ENCODE data around the gene SPRY4. TPM values are rescaled to one million over a fixed set of nuclear protein-coding genes. Genes with fewer than 3 reads are reported as not detected.

SPRY4 gene
- total RNA-seq, 1 donor from 2014 or later: 23.4 TPM

DNA sequence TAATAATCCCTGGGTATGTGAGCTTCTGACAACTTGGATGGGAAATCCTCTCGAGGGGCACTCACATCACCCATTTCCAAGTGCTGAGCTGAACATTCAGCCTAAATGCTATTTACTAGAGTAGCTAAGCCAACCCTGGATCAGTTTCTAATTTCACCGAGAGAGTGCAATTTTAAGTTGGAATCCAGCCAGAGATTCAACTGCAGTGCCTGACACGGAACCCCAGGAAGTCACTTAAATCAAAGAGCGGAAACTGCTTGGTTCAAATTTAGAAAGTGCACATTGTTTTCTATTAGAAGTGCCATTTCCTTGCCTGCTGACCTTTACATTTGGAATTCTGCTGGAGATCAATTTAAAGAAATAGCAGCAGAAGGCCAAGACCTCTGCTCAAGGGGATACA, 8.8 kb downstream of the SPRY4 start:
- no peak for TF ChIP-seq EZH2 (IDR thresholded peaks at IDR 0.05; ENCODE audit: insufficient read depth, low read length)
- TF ChIP-seq, protein P1, sequence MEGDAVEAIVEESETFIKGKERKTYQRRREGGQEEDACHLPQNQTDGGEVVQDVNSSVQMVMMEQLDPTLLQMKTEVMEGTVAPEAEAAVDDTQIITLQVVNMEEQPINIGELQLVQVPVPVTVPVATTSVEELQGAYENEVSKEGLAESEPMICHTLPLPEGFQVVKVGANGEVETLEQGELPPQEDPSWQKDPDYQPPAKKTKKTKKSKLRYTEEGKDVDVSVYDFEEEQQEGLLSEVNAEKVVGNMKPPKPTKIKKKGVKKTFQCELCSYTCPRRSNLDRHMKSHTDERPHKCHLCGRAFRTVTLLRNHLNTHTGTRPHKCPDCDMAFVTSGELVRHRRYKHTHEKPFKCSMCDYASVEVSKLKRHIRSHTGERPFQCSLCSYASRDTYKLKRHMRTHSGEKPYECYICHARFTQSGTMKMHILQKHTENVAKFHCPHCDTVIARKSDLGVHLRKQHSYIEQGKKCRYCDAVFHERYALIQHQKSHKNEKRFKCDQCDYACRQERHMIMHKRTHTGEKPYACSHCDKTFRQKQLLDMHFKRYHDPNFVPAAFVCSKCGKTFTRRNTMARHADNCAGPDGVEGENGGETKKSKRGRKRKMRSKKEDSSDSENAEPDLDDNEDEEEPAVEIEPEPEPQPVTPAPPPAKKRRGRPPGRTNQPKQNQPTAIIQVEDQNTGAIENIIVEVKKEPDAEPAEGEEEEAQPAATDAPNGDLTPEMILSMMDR (IDR thresholded peaks at IDR 0.05; ENCODE audit: insufficient read depth, low read depth, low read length): no peak
- Histone ChIP-seq H3K9me3 (ENCODE audit: insufficient read depth, low read depth, low read length) (no peaks in the 10 kb centered on the region), H3K4me3 (ENCODE audit: insufficient read depth, low read depth, low read length) (no peak overlapping the region), H3K79me2 (ENCODE audit: insufficient read depth, low read length) (peaks cover 100% of the 10 kb centered on the region), H4K20me1 (ENCODE audit: insufficient read depth, low read length) (peaks cover 100% of the 10 kb centered on the region), H3K4me1 (ENCODE audit: insufficient read depth, low read length) (peaks cover 57% of the 10 kb centered on the region), H3K27ac (ENCODE audit: low read depth, low read length) (no peak overlapping the region), H3K4me2 (ENCODE audit: low read length) (peak overlapping the region; percentile 60), H3K27me3 (ENCODE audit: insufficient read depth, low read length) (no peaks in the 10 kb centered on the region), H3K36me3 (ENCODE audit: insufficient read depth, low read length) (peaks cover 49% of the 10 kb centered on the region), H3K9ac (ENCODE audit: low read length) (peak overlapping the region; percentile 0), H2AFZ (ENCODE audit: low read depth, low read length) (no peak overlapping the region)
- no peak for FAIRE-seq
- DNase-seq (ENCODE audit: low read depth): no peak
- Mint-ChIP-seq H3K4me3 (ENCODE audit: unreplicated experiment) (no peak overlapping the region), H3K27ac (ENCODE audit: unreplicated experiment) (no peak overlapping the region), H3K27me3 (ENCODE audit: low read depth, unreplicated experiment) (no peaks in the 10 kb centered on the region), H3K9me3 (ENCODE audit: unreplicated experiment) (no peaks in the 10 kb centered on the region), H3K4me1 (ENCODE audit: low read depth, unreplicated experiment) (peaks cover 36% of the 10 kb centered on the region), H3K36me3 (ENCODE audit: low read depth, unreplicated experiment) (peaks cover 8% of the 10 kb centered on the region)

DNA sequence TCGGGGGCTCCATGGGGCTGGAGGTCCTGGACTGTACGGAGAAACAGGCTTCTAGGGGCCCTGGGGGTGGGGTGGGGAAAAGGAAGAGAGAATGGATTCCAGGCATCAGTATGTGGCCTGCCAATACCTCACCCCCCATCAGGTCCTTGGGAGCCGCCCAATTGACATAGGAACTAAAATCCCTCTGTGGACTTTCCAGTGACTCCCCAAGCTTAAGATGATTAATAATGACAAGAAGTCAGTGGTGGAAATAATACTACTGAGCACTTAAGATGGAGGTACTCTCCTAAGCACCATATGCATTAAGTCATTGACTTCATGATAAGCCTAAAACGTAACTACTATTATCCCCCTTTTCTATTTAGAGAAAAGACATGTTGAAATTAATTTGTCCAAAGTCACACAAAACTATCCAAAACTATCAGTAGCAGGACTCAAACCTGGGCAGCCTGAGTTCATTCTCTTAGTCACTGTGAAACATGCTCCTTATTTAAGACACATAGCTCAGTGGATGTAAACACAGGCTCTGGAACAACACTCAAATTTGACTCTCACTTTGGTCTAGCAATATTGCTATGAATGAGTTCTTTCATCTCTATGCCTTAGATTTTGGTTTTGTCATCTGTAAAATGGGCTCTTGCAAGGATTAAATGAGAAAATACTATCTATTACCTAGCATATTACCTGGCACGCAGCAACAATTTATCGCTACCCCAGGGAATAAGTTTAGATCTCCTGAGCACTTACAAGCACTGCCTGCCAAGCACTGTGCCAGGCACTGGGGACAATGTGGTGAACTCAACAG, 9.5 kb downstream of the SPRY4 start:
- Histone ChIP-seq H3K27ac (ENCODE audit: low read depth, low read length) (no peak overlapping the region), H3K27me3 (ENCODE audit: insufficient read depth, low read length) (no peaks in the 10 kb centered on the region), H3K4me3 (ENCODE audit: insufficient read depth, low read depth, low read length) (no peak overlapping the region), H2AFZ (ENCODE audit: low read depth, low read length) (no peak overlapping the region), H3K9me3 (ENCODE audit: insufficient read depth, low read depth, low read length) (no peaks in the 10 kb centered on the region), H3K4me1 (ENCODE audit: insufficient read depth, low read length) (peaks cover 50% of the 10 kb centered on the region), H3K36me3 (ENCODE audit: insufficient read depth, low read length) (peaks cover 56% of the 10 kb centered on the region), H3K9ac (ENCODE audit: low read length) (no peak overlapping the region), H3K79me2 (ENCODE audit: insufficient read depth, low read length) (peaks cover 100% of the 10 kb centered on the region), H3K4me2 (ENCODE audit: low read length) (peak overlapping the region; percentile 60), H4K20me1 (ENCODE audit: insufficient read depth, low read length) (peaks cover 99% of the 10 kb centered on the region)
- no peak overlapping the region for H3K27ac Mint-ChIP-seq (ENCODE audit: unreplicated experiment)
- no peaks in the 10 kb centered on the region for H3K9me3 Mint-ChIP-seq (ENCODE audit: unreplicated experiment)
- peaks cover 14% of the 10 kb centered on the region for H3K36me3 Mint-ChIP-seq (ENCODE audit: low read depth, unreplicated experiment)
- TF ChIP-seq EZH2 (IDR thresholded peaks at IDR 0.05; ENCODE audit: insufficient read depth, low read length): no peak
- no peaks in the 10 kb centered on the region for H3K27me3 Mint-ChIP-seq (ENCODE audit: low read depth, unreplicated experiment)
- no peak for FAIRE-seq
- DNase-seq (ENCODE audit: low read depth): no peak
- peaks cover 29% of the 10 kb centered on the region for H3K4me1 Mint-ChIP-seq (ENCODE audit: low read depth, unreplicated experiment)
- H3K4me3 Mint-ChIP-seq (ENCODE audit: unreplicated experiment): no peak overlapping the region

DNA sequence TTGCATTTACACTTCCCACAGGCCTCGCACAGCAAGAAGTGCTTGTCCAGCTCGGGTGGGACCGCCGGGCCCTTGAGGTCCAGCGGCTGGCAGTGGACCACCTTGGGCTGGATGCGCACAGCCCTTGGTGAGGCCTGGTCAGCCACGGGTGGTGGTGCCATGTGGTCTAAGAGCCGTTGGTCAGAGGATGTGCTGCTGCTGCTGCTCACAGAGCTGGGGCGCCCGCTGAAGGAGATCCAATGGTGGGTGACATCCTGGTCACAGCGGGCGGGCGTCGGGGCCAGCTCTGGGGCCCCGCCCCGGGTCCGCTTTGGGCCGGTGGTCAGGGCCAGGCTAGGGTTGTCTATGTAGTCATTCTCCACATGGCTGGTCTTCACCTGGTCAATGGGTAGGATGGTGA, 10.2 kb downstream of the SPRY4 start:
- peaks cover 20% of the 10 kb centered on the region for H3K36me3 Mint-ChIP-seq (ENCODE audit: low read depth, unreplicated experiment)
- peaks cover 98% of the 10 kb centered on the region for H4K20me1 ChIP-seq (ENCODE audit: insufficient read depth, low read length)
- no peak for FAIRE-seq

More for the DNA sequence above, 10.2 kb downstream of the SPRY4 start:
- no peak for DNase-seq (ENCODE audit: low read depth)
- no peak overlapping the region for H3K27ac ChIP-seq (ENCODE audit: low read depth, low read length)
- Mint-ChIP-seq H3K27me3 (ENCODE audit: low read depth, unreplicated experiment) (no peaks in the 10 kb centered on the region), H3K4me3 (ENCODE audit: unreplicated experiment) (no peak overlapping the region), H3K27ac (ENCODE audit: unreplicated experiment) (no peak overlapping the region), H3K4me1 (ENCODE audit: low read depth, unreplicated experiment) (peaks cover 23% of the 10 kb centered on the region), H3K9me3 (ENCODE audit: unreplicated experiment) (no peaks in the 10 kb centered on the region)
- no peak overlapping the region for H3K4me3 ChIP-seq (ENCODE audit: insufficient read depth, low read depth, low read length)
- no peak overlapping the region for H2AFZ ChIP-seq (ENCODE audit: low read depth, low read length)
- peaks cover 43% of the 10 kb centered on the region for H3K4me1 ChIP-seq (ENCODE audit: insufficient read depth, low read length)
- no peak overlapping the region for H3K9ac ChIP-seq (ENCODE audit: low read length)
- H3K36me3 ChIP-seq (ENCODE audit: insufficient read depth, low read length): peaks cover 60% of the 10 kb centered on the region
- H3K9me3 ChIP-seq (ENCODE audit: insufficient read depth, low read depth, low read length): no peaks in the 10 kb centered on the region
- H3K79me2 ChIP-seq (ENCODE audit: insufficient read depth, low read length): peaks cover 100% of the 10 kb centered on the region
- H3K27me3 ChIP-seq (ENCODE audit: insufficient read depth, low read length): no peaks in the 10 kb centered on the region
- H3K4me2 ChIP-seq (ENCODE audit: low read length): no peak overlapping the region
- TF ChIP-seq EZH2 (IDR thresholded peaks at IDR 0.05; ENCODE audit: insufficient read depth, low read length): no peak
- TF ChIP-seq, protein P1 (IDR thresholded peaks at IDR 0.05; ENCODE audit: insufficient read depth, low read depth, low read length): no peak

All from astrocyte (in vitro differentiated cells and primary cell).